ENCODE results near the gene RNF212.

Gene RNF212

DNA sequence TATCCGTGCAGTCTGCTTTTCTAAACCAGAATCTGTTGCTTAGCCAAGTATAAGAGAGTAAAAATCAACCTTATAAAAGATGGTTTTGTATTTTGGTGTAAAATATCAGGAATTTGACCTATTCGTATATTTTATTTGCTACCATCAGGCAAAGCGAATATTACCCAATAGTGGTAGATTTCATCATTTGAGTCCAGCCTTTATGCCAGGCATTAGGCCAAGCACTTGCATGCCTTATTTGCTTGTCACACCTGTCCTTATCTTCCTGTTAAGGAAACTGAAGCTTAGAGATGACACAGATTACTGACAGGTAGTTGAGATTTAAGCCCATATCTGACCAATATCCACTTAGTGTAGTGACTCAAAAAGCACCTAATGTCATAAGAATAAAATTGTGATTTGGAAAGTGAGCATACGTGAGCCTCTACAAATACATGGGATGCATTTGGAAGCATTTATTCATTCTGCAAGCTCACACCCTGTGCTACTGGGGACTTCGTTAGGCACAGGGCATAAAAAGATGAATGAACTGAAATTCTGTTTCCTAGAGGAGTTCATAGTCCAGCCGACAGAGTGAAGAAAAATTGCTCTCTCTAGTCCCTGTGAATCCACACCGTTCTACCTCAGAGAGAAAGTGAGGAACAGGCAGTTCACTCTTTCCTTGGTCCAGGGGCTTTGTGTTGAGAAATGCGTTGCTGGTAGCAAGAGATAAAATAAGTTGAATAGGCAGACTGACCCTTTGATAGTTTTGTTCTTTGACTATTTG, 2.3 kb upstream of the RNF212 start:
- DNase-seq (ENCODE audit: low read depth, low spot score): no peak

DNA sequence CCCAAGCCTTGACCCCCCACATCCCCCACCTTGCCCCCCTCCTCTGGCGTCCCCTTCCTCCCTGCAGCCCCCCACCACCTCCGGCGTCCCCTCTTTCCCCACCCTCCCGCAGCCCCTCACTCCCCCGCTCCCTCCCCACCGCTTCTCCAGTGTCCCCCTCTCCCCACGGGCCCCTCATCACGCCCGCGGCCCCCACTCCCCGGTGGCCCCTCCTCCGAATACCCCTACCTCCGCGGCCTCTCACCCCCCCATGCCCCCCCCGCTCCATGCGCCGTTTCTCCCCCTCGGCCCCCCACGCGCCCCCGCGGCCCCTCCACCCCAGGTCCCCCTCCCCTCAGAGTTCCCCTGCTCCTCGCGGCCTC, 562 bp downstream of the RNF212 start:
- no peak for DNase-seq (ENCODE audit: low read depth, low spot score)

DNA sequence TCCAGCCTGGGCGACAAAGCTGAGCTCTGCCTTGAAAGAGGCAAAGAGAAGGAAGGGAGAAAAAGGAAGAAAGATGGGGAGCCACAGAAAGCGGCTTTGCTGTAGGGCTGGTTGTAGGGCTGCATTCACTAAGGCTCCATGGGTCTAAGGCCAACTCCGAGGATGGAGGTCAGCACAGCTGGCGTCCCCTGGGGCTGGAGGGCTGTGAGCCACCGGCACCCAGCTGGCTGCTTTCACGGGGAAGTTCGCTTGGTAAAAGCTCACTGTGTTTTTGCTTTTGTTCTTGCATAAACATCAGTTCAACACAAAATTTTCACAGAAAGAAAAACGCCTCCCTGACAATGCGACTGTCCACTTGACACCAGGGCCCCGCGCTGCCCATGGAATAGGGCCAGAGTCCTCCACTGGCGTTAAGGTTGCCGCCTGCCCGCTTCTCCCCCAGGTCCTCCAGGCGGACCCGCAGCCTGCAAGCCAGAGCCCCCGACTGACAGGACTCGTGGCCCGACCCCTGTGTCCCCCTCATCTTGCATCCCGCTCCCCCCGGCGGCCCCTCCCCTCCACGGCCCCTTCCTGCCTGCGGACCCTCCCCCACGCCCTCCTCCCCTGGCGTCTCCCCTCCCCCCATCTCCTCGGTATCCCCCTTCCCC, 1.1 kb downstream of the RNF212 start:
- DNase-seq (ENCODE audit: low read depth, low spot score): no peak

DNA sequence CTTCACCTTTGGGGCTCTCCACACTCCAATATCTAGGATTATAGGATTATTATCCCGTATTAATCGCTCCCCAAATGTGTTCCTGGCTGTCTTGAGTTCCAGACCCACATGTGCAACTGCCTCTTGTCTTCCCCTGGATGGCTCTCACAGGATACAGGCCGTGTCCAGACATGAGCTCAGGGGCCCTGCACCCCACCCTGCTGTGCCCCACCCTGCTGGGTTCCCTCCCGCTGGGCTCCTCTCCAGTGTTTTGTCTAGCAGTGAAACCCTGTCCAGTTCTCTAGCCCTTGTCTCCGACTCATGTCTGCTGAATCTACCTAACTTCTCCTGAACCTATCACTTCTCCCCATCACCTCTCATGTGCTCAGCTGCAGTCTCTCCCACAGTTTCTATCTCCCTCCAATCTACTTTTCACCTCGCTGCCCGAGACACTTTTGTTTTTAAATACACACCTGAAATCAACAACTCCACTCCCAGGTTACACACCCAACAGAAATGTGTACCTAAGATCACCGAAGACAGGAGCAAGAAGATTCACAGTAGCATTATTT, 2.0 kb downstream of the RNF212 start:
- DNase-seq (ENCODE audit: low read depth, low spot score): no peak

DNA sequence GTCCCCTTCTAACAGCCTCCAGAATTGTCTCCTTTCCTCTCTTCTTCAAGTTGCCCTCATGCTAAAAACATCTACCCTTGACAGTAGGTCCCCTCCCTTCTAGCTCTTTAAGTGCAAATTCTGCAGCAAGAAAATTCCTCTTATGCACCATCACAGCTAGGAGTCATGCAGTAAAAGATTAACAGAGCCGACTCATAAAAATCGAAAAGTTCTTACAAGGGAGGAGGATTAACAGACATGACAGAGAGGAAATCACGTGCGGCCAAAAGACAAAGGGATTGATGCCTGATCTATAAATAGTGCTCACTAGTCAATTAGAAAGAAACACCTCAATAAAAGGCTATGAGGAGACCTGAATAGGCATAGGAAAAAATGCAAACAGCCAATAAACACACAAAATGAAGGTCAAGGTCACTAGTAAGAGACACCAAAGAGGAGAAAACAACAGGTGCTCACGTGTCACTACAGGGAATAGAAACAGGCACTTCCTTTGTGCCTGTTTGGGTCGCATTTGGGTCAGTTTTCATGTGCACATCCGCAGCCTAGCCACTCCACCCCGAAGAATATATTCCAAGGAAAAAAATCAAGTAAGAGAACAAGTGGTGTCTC, 3.4 kb downstream of the RNF212 start:
- no peak for DNase-seq (ENCODE audit: low read depth, low spot score)

DNA sequence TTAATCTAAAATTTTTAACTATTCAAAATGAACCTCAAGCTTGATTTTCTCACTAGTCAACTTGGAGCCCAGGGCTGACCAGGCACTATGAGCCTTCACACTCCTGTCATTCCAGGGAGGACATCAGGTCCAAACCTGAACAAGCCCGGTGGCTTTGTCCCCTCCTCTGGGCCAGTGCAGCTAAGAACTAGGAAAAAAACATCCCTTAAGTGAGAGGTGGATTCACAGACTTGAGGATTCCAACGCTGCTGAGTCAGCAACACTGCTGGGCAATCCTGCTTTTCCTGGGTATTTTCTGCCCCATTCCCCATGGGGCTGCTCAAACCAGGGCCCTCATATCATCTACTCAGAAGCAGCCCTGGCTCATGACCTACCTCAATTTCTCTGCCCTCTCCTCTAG, 4.0 kb downstream of the RNF212 start:
- no peak for DNase-seq (ENCODE audit: low read depth, low spot score)

DNA sequence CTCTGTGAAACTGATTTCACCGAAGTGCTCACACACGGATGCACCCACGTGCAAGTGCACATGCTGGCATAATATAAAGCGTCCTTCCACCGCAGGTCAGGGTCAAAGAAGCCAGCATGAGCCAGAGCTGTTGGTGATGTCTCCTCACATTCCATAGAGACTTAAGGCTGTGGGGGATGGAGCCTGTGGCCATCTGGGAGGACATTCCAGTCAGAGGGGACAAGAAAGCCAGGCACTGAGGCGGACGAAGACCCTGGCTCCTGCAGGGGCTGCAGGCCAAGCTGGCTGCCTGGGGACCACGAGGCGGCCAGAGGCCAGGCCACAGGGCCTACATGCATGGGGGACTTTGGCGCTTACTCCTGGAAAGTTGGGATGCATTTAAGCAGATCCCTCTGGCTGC, 7.7 kb downstream of the RNF212 start:
- no peak for DNase-seq (ENCODE audit: low read depth, low spot score)

DNA sequence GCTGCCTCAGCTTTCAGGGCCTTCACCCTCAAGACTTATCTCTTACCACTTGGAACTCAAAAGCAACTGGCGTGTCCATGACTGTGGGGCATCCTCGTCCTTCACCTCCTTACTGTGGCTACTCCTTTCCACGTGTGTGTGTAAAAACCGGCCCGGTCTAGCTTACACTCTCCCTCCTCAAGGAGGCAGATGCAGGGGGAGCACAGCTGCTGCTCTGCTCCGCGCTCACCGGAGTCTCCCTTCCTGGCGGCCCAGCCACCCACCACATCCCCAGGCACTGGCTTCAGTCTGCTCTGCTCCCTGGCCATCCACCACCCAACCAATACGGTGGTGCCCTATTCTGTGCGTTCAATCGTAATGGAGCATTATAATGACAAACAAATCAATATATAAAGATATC, 8.3 kb downstream of the RNF212 start:
- no peak for DNase-seq (ENCODE audit: low read depth, low spot score)

DNA sequence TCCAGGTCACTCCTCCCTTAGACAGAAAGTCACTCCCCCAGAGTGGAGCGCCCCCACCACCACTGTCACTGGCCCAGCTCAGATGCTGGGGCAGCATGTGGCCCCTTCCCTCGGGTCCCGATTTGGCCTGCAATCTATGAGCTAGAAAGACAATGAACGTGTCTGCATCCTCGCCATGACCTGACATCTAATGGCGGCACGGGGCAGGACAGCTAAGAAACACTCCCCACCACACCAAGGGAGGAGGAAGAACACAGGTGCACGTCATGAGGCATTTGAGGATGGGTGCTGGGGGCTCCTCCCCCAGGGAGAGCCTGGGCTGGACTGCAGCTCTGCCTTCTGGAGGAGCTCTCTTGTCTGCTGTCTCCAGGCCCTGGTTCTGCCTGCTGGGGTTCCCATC, 8.7 kb downstream of the RNF212 start:
- no peak for DNase-seq (ENCODE audit: low read depth, low spot score)

DNA sequence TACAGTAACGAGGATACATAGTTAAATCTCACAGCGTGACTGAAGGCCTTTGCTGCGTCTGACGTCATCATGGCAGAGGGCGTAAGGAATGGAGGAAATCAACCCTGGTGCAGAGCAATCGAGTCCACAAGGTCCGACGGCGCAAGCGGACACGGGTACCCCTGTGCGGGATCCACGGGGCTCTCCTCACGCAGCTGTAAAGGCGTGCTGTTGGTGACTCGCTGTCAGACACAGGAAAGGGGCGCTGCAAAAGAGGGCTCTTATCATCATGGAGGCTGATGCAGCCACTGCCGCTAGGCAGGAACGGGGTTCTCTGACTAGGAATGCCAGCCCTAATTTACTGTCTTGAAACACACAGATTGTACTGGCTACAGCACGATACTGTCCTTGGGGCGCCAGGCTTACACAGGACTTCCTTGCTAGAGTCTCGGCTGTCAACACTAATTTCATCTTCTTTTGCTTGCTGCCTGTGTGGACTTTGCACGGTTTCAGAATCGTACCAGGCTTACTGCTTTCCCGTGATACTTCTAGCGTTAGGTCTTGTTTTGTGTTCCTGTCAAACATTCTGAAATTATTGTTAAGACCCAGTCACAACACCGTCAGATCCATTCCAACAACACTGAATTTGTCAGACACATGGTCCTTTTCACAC, 13.6 kb downstream of the RNF212 start:
- DNase-seq (ENCODE audit: low read depth, low spot score): no peak

DNA sequence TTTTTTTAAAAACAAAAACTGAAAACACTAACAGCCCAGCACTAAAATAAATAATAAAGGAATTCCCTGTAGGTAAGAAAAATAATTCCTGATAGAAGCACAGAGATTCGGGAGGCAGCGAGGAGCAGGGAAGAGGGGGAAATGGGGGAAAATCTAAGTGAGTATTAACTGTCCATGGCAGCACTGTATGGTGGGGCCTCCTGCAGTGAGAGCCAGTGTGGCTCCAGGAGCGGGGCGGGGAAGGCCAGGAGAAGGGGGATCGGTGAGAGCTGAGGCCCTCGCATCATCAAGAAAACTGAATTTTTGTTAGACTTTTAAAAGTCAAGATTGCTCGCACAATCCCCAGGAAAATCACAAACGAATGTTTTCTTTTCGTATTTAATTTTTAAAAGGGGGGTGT, 14.1 kb downstream of the RNF212 start:
- DNase-seq (ENCODE audit: low read depth, low spot score): no peak

DNA sequence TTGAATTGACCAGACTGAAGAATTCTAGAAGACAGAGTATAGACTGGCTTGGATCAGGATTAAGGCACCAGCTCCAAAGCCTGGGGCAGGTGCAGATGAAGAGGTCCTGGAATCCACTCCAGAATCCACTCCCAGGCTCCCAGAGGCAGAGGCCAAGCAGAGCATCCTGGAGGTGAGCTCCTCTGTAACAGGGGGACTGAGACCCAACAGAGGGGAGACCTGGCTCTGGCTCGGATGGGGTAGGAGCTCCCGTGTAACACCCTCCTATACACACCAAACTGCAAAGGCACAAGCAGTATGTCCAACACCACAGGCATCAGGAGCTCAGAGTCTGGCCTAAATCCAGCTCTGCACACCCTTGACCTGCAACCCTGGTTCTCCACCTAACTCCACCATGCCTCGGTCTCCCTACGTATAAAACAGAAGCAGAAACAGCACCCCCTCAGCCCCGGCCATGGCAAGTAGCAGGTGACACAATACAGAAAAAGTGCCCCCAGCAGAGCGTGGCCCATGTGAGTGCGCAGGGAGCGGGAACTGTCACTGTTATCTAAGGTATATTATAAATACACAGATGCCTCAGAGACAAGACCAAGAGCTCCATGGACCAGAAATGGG, 14.9 kb downstream of the RNF212 start:
- no peak for DNase-seq (ENCODE audit: low read depth, low spot score)

DNA sequence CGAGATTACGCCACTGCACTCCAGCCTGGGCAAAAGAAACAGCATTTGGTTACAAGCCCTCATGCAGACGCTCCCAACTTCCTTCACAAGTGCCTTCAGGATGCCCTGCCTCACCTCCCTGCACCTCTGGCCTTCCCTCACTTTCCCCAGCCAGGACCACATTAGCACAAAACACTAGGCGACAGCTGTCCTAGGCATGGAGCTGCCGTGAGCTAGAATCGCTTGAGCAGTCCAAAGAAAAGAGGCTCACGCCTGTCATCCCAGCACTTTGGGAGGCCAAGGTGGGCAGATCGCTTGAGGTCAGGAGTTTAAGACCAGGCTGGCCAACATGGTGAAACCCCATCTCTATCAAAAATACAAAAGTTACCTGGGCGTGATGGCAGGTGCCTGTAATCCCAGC, 15.8 kb downstream of the RNF212 start:
- no peak for DNase-seq (ENCODE audit: low read depth, low spot score)

DNA sequence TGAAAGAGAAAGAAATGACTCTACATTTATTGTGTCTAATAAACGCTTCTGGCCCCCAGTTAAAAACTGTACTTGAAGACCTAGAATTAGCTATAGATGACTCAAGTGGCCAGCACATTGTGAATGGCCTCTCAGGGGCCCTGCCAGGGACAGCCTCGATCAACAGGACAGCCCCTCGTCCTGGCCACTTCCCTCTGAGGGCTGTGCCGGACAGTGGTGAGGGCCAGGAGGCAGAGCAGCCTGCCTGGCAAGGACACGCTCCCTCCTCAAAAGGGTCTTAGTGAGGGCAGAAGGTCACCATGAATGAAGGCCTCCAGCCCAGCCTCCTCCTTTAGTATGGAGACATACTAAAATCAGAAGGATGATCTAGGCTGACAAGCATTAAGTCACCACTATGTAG, 16.5 kb downstream of the RNF212 start:
- DNase-seq (ENCODE audit: low read depth, low spot score): no peak

DNA sequence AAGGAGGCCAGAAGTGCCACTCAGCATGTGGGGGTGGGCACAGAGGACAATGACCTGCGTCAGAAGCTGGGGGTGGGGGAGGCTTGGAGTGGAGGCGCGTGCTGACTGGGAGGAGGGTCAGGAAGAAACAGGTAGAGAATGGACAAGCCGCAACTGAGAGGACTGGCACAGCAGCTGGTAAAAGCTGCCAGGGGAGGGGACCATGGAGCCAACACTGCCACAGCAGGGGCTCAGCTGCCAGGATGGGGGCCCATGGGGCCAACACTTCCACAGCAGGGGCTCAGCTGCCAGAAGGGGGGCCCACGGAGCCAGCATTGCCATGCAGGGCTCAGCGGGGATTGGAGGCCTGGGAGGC, 19.1 kb downstream of the RNF212 start:
- DNase-seq (ENCODE audit: low read depth, low spot score): no peak

DNA sequence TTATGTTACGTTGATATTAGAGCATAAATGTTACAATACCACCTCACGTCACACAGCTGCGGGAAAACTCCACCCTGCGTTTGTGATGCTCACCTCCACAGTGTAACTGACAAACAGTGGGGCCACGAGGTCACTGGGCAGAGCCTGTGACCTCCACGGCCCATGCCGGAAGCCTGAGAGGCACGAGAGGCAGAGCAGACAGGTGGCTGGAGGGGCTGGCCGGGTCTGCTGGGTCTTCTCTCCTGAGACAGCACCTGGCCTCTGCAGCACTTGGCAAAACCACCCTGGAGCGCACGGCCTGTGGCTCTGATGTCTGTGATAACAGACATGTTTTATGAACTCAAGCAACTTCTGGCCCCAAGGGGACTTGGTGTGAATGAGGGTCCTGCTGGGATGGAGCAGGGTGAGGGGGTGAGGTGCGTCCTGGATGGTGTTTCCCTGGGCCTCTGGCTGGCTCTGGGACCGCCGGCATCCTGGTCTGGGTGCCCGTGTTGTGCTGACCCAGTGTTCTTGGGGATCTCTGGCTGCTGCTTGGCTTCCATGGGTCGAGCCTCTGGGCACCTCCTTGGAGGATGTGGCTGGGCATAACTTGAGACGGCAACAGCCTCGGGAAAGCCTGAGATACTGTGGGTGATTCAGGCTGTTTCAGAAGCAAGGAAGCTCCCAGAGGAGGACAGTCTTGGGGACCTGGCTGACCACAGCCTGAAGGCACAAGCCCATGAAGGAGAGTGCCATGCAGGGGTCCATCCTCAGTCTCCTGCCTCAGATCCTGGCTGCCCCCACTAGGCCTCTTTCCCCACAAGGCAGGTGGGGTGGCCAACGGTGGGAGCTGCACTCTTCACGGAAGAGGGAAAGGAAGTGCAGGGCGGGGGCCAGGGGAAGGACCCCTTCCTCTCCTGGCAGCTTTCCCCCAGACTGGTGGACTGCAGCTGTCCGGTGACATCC, 19.7 kb downstream of the RNF212 start:
- DNase-seq (ENCODE audit: low read depth, low spot score): no peak

DNA sequence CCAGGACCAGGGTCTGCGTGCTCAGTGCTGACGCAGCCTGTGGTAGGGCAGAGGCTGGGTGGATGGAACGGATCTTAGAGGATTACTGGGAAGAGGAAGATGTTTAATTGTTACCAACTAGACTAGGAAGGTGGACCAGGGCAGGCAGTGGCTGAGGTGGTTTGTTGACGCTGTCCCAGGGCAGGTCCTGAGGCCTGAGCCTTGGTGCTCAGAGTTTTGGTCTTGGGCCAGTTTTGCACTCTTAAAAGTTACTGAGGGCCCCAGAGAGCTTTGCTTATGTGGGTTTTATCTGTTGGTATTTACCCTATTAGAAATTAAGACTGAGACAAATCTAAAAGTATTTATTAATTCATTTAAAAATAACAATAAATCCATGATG, 20.4 kb downstream of the RNF212 start:
- no peak for DNase-seq (ENCODE audit: low read depth, low spot score)

DNA sequence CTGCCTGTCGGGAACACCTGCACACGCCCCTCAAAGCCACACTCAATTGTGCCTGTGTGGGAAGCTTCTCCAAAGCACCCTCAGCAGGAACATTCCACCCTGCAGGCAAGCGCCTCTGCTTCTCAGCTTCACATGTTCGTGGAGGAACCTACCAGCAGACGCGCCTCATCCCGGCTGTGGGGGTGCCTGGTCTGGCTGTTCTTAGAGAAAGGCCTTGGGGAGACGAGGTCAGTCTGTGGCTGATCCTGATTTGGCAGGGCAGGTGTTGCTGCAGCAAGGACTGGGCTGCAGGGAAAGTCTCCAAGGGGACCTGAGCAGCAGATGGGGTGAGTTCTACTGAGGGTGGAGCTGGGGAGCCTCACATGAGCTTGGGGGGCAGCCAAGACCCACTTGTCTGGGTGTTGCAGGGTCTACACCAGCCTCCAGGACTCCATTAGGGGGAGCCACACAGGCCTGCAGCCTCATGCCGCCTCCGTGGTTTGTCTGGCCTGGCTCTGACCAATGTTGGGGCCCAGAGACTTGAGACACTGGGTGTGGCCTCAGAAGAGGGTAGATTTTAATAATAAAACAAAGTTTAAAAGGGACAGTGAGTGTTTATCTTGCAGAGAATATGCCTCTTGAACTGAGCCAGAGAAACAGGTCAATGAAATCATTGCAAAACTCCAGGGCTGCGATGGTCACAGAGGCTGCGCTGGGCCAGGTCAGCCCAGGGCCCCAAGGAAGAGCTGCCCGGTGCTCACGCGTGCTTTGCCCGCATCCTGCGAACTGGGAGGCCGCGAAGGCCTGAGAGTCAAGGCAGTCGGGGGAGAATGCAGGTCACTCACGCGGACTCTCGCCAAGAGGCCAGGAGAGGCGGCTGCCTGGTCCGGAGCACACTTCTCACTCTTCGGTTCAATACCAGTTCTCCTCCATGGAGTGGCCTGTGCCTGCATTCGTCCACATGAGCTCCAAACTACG, 21.1 kb downstream of the RNF212 start:
- no peak for DNase-seq (ENCODE audit: low read depth, low spot score)

DNA sequence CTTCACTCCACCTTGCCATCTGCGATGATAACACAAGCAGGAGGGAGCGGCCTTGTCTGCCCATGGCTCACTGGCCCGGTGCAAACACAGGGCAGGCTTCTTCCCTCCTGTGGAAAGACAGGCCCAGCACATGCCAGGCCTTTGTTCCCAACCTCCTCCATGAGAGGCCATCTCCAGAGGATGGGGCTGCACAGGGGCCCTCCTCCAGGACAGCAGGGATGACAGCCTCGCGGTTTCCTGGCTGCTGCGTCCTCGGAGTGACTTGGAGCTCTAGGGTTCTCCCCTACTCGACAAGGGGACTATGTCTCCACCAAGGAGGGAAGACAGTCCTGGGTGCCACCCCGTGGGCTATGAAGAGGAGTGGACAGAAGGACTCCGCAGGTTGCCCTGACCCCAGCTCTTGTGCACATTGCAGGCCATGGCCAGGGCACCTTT, 21.8 kb downstream of the RNF212 start:
- no peak for DNase-seq (ENCODE audit: low read depth, low spot score)

All from activated CD4-positive, CD25-positive, alpha-beta regulatory T cell treated with anti-CD3 and anti-CD28 coated beads, Interleukin-2, amount 50 U/mL, for 16 hours (primary cell).